Measurements from ENCODE around the gene TCAP. TPM values are rescaled to one million over a fixed set of nuclear protein-coding genes. Genes with fewer than 3 reads are reported as not detected.

The TCAP gene
- total RNA-seq, 1 experiment from 2014 or later, result 2.1 TPM

DNA sequence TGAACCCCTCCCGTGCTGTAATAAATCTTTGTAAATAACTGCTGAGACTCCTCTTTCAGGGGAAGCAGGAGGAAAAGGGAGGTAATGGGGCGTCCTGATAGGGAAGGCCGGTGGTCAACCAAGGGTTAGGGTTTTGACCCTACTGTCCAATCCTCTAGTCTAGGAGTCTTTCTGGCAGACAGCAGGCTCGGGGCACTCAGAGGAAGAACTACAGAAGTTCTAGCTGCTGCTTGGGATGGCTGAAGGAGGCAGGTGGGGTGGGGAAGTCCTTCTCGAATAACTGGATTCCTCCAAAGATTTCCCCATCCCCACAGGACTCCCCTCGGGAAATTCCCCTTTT, 28.6 kb upstream of the TCAP start:
- Histone ChIP-seq H2AFZ (ENCODE audit: low read length) (no peak overlapping the region), H2BK5ac (ENCODE audit: insufficient read length, low read length) (no peak overlapping the region), H3K4ac (ENCODE audit: low read depth, low read length) (no peak overlapping the region), H3K27ac (ENCODE audit: insufficient read length, low read depth, low read length) (no peak overlapping the region), H3T11ph (ENCODE audit: low read length) (no peak overlapping the region), H3K79me2 (ENCODE audit: insufficient read depth, low read length) (no peaks in the 10 kb centered on the region; the same call in 1 of the 2 replicates), H4K20me1 (ENCODE audit: control insufficient read depth, insufficient read depth, insufficient read length) (no peaks in the 10 kb centered on the region), H2BK120ac (ENCODE audit: low read depth, low read length, poor library complexity, severe bottlenecking) (no peak overlapping the region), H3K9ac (ENCODE audit: extremely low read depth, insufficient read length, low read length) (no peak overlapping the region), H4K5ac (ENCODE audit: insufficient read length, low read depth, low read length) (no peak overlapping the region), H3K23ac (ENCODE audit: insufficient read length, low read depth, low read length) (no peak overlapping the region), H3K9me3 (ENCODE audit: control insufficient read depth, low read depth, low read length) (no peaks in the 10 kb centered on the region), H3K14ac (ENCODE audit: insufficient read depth, low read length) (no peak overlapping the region), H4K8ac (replicated peaks; ENCODE audit: insufficient read length, low read depth, low read length) (no peak overlapping the region), H4K91ac (ENCODE audit: insufficient read length, low read depth, low read length) (no peak overlapping the region), H3K4me1 (ENCODE audit: insufficient read depth, low read length) (peaks cover 17% of the 10 kb centered on the region; the same call in 1 of the 2 replicates), H2BK12ac (ENCODE audit: insufficient read length, low read depth, low read length) (no peak overlapping the region), H2BK15ac (ENCODE audit: low read depth, low read length) (no peak overlapping the region), H3K27me3 (ENCODE audit: insufficient read depth, low read length) (no peaks in the 10 kb centered on the region), H3K4me2 (ENCODE audit: insufficient read depth, insufficient read length, low read length) (peak overlapping the region; percentile 99), H2AK5ac (ENCODE audit: insufficient read length, low read length) (no peak overlapping the region), H3K18ac (ENCODE audit: insufficient read length, low read depth, low read length) (no peak overlapping the region), H3K56ac (ENCODE audit: insufficient read length, low read depth, low read length) (no peak overlapping the region), H2BK20ac (ENCODE audit: low read depth, low read length, poor library complexity, severe bottlenecking) (no peak overlapping the region), H3K79me1 (ENCODE audit: insufficient read depth, low read depth, low read length, poor library complexity, severe bottlenecking) (no peaks in the 10 kb centered on the region), H3K23me2 (ENCODE audit: insufficient read length, low read depth, low read length, poor library complexity, severe bottlenecking) (peaks cover 8% of the 10 kb centered on the region)
- Mint-ChIP-seq H3K27ac (peak overlapping the region; percentile 25 to 61 (median 45); a peak in 2 of 7 replicates), H3K4me1 (peaks cover 64% of the 10 kb centered on the region in 2 experiments), H3K36me3 (ENCODE audit: insufficient read depth in 1 of 3, low read depth in 3 of 3) (peaks cover 0 to 3% (median 0%) of the 10 kb centered on the region in 3 experiments; a peak in 3 of 7 replicates), H3K4me3 (peak overlapping the region; percentile 91 to 96), H3K9me3 (no peaks in the 10 kb centered on the region; a peak in 1 of 5 replicates), H3K27me3 (ENCODE audit: low read depth) (no peaks in the 10 kb centered on the region)
- TF ChIP-seq, protein P1, sequence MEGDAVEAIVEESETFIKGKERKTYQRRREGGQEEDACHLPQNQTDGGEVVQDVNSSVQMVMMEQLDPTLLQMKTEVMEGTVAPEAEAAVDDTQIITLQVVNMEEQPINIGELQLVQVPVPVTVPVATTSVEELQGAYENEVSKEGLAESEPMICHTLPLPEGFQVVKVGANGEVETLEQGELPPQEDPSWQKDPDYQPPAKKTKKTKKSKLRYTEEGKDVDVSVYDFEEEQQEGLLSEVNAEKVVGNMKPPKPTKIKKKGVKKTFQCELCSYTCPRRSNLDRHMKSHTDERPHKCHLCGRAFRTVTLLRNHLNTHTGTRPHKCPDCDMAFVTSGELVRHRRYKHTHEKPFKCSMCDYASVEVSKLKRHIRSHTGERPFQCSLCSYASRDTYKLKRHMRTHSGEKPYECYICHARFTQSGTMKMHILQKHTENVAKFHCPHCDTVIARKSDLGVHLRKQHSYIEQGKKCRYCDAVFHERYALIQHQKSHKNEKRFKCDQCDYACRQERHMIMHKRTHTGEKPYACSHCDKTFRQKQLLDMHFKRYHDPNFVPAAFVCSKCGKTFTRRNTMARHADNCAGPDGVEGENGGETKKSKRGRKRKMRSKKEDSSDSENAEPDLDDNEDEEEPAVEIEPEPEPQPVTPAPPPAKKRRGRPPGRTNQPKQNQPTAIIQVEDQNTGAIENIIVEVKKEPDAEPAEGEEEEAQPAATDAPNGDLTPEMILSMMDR (conservative IDR thresholded peaks at IDR 0.05), result no peak
- no CpG with 5 or more reads among the region's 6 CpGs for WGBS (ENCODE audit: extremely low coverage, insufficient read length, low lambda C conversion rate)
- DNase-seq, result no peak
